ENCODE results near the gene CFAP46. TPM values are rescaled to one million over a fixed set of nuclear protein-coding genes. Genes with fewer than 3 reads are reported as not detected.

Gene CFAP46
- polyA plus RNA-seq, 1 of the 3 experiments (the other 2 are of a cell fraction) = 3.9 TPM

- Histone ChIP-seq H3K9ac (no peak overlapping the region), H3K27ac (ENCODE audit: low read depth in 2 of 2, low read length in 1 of 2) (no peak overlapping the region), H3K4me3 (ENCODE audit: low read depth in 2 of 2, low read length in 1 of 2) (no peak overlapping the region), H3K4me1 (ENCODE audit: control insufficient read depth in 1 of 2, insufficient read depth in 2 of 2, low read depth in 1 of 2, low read length in 1 of 2) (peaks cover 0 to 11% of the 10 kb centered on the region in 2 experiments; a peak in 1 of 4 replicates), H3K4me2 (no peak overlapping the region), H4K20me1 (ENCODE audit: insufficient read depth) (no peaks in the 10 kb centered on the region), H3F3A (replicated peaks; ENCODE audit: insufficient read depth) (no peaks in the 10 kb centered on the region), H3K9me3 (no peaks in the 10 kb centered on the region), H3K36me3 (replicated peaks in 1 of 2; ENCODE audit: control insufficient read depth in 1 of 2, insufficient read depth in 2 of 2, low read length in 1 of 2) (no peaks in the 10 kb centered on the region), H3K79me2 (ENCODE audit: insufficient read depth) (no peaks in the 10 kb centered on the region), H3K9me2 (no peaks in the 10 kb centered on the region), H2AFZ (ENCODE audit: low read depth) (no peak overlapping the region), H3K27me3 (ENCODE audit: insufficient read depth) (no peaks in the 10 kb centered on the region; the same call in 1 of the 2 replicates)
- WGBS (ENCODE audit: low lambda C conversion rate) = 88% methylated on average over 10 of the region's 12 CpGs
- ChIA-PET POLR2A (no interaction called here), CTCF (no interaction called here)
- no peak for TF ChIP-seq MEF2A (IDR thresholded peaks at IDR 0.05; ENCODE audit: borderline replicate concordance, low read depth)
- no peak for TF ChIP-seq EP300 (IDR thresholded peaks at IDR 0.05; ENCODE audit: borderline replicate concordance in 1 of 2, low read depth in 1 of 2, low read length in 1 of 2)
- TF ChIP-seq SMC3 (IDR thresholded peaks at IDR 0.05; ENCODE audit: low read depth, low read length) = no peak
- TF ChIP-seq, protein P1, sequence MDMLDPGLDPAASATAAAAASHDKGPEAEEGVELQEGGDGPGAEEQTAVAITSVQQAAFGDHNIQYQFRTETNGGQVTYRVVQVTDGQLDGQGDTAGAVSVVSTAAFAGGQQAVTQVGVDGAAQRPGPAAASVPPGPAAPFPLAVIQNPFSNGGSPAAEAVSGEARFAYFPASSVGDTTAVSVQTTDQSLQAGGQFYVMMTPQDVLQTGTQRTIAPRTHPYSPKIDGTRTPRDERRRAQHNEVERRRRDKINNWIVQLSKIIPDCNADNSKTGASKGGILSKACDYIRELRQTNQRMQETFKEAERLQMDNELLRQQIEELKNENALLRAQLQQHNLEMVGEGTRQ (IDR thresholded peaks at IDR 0.05; ENCODE audit: borderline replicate concordance, low read depth, low read length) = no peak
- no peak for TF ChIP-seq RAD21 (IDR thresholded peaks at IDR 0.05; ENCODE audit: low read length)
- DNase-seq = no peak
These were observed 1.5 kb upstream of the CFAP46 start for GRCh38 chr10:132943791-132944404.

GRCh38 chr10:132943058-132943790 lies 854 bp upstream of the CFAP46 start:
- peak; percentile 61 for DNase-seq
- Histone ChIP-seq H3K79me2 (ENCODE audit: insufficient read depth) (no peaks in the 10 kb centered on the region), H3K4me3 (ENCODE audit: low read depth in 2 of 2, low read length in 1 of 2) (peak overlapping the region; percentile 64 to 73; a peak in 2 of 4 replicates), H2AFZ (ENCODE audit: low read depth) (peak overlapping the region; percentile 86), H4K20me1 (ENCODE audit: insufficient read depth) (no peaks in the 10 kb centered on the region), H3K36me3 (replicated peaks in 1 of 2; ENCODE audit: control insufficient read depth in 1 of 2, insufficient read depth in 2 of 2, low read length in 1 of 2) (no peaks in the 10 kb centered on the region), H3K9ac (peak overlapping the region; percentile 65; the same call in 1 of the 2 replicates), H3K9me3 (no peaks in the 10 kb centered on the region), H3K9me2 (no peaks in the 10 kb centered on the region), H3K27ac (ENCODE audit: low read depth in 2 of 2, low read length in 1 of 2) (no peak overlapping the region; a peak in 1 of 4 replicates), H3K27me3 (ENCODE audit: insufficient read depth) (no peaks in the 10 kb centered on the region), H3F3A (replicated peaks; ENCODE audit: insufficient read depth) (no peaks in the 10 kb centered on the region), H3K4me1 (ENCODE audit: control insufficient read depth in 1 of 2, insufficient read depth in 2 of 2, low read depth in 1 of 2, low read length in 1 of 2) (peaks cover 0 to 11% of the 10 kb centered on the region in 2 experiments; a peak in 1 of 4 replicates), H3K4me2 (peak overlapping the region; percentile 98)
- POLR2A ChIA-PET = no interaction called here
- no peak for TF ChIP-seq GATA2 (CRISPR knock-in tag; IDR thresholded peaks at IDR 0.05)
- TF ChIP-seq ZBTB33 (IDR thresholded peaks at IDR 0.05; ENCODE audit: borderline replicate concordance, low read depth) = no peak
- TF ChIP-seq, protein P2, sequence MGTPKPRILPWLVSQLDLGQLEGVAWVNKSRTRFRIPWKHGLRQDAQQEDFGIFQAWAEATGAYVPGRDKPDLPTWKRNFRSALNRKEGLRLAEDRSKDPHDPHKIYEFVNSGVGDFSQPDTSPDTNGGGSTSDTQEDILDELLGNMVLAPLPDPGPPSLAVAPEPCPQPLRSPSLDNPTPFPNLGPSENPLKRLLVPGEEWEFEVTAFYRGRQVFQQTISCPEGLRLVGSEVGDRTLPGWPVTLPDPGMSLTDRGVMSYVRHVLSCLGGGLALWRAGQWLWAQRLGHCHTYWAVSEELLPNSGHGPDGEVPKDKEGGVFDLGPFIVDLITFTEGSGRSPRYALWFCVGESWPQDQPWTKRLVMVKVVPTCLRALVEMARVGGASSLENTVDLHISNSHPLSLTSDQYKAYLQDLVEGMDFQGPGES (IDR thresholded peaks at IDR 0.05; ENCODE audit: low read depth, low read length) = no peak
- TF ChIP-seq, protein P1 (IDR thresholded peaks at IDR 0.05; ENCODE audit: borderline replicate concordance, low read depth, low read length) = no peak
- TF ChIP-seq POLR2AphosphoS5 (IDR thresholded peaks at IDR 0.05; ENCODE audit: low read depth, low read length) = no peak
- TF ChIP-seq EZH2phosphoT487 (IDR thresholded peaks at IDR 0.05; ENCODE audit: borderline replicate concordance, low read depth) = no peak
- TF ChIP-seq SMC3 (IDR thresholded peaks at IDR 0.05; ENCODE audit: low read depth, low read length) = no peak
- no peak for TF ChIP-seq SIN3A (IDR thresholded peaks at IDR 0.05; ENCODE audit: borderline replicate concordance, low read depth, low read length)
- TF ChIP-seq, protein P3, sequence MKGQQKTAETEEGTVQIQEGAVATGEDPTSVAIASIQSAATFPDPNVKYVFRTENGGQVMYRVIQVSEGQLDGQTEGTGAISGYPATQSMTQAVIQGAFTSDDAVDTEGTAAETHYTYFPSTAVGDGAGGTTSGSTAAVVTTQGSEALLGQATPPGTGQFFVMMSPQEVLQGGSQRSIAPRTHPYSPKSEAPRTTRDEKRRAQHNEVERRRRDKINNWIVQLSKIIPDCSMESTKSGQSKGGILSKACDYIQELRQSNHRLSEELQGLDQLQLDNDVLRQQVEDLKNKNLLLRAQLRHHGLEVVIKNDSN (IDR thresholded peaks at IDR 0.05; ENCODE audit: borderline replicate concordance, low read depth) = no peak
- TF ChIP-seq, protein P4, sequence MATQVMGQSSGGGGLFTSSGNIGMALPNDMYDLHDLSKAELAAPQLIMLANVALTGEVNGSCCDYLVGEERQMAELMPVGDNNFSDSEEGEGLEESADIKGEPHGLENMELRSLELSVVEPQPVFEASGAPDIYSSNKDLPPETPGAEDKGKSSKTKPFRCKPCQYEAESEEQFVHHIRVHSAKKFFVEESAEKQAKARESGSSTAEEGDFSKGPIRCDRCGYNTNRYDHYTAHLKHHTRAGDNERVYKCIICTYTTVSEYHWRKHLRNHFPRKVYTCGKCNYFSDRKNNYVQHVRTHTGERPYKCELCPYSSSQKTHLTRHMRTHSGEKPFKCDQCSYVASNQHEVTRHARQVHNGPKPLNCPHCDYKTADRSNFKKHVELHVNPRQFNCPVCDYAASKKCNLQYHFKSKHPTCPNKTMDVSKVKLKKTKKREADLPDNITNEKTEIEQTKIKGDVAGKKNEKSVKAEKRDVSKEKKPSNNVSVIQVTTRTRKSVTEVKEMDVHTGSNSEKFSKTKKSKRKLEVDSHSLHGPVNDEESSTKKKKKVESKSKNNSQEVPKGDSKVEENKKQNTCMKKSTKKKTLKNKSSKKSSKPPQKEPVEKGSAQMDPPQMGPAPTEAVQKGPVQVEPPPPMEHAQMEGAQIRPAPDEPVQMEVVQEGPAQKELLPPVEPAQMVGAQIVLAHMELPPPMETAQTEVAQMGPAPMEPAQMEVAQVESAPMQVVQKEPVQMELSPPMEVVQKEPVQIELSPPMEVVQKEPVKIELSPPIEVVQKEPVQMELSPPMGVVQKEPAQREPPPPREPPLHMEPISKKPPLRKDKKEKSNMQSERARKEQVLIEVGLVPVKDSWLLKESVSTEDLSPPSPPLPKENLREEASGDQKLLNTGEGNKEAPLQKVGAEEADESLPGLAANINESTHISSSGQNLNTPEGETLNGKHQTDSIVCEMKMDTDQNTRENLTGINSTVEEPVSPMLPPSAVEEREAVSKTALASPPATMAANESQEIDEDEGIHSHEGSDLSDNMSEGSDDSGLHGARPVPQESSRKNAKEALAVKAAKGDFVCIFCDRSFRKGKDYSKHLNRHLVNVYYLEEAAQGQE (IDR thresholded peaks at IDR 0.05; ENCODE audit: low read depth, low read length) = no peak
- no peak for TF ChIP-seq FOXJ3 (CRISPR knock-in tag; IDR thresholded peaks at IDR 0.05)
- CTCF ChIA-PET = no interaction called here
- 44% methylated on average over 17 of the region's 43 CpGs for WGBS (ENCODE audit: low lambda C conversion rate)
